Neural progenitor cell (in vitro differentiated cells): Measurements from ENCODE around the gene GPR137B.

Source experiments
- CTCF ChIP-seq: fragments of 200-600 bp; sonication (generic); IDR thresholded peaks from 2 replicates; pipeline ENCODE4 v1.5.1; 2017; ENCODE audit warnings: antibody characterized with exemption, mild to moderate bottlenecking
- EZH2 ChIP-seq: fragments of 200-600 bp; sonication (generic); IDR thresholded peaks from 2 replicates; pipeline ENCODE4 v1.6.1; 2017; ENCODE audit warnings: antibody characterized with exemption, mild to moderate bottlenecking, moderate library complexity
- EZH2phosphoT487 ChIP-seq: fragments of 200-600 bp; sonication (generic); IDR thresholded peaks from 2 replicates; pipeline ENCODE4 v1.6.1; 2017; ENCODE audit warnings: antibody characterized with exemption

- TF ChIP-seq CTCF (no peak), EZH2 (no peak), EZH2phosphoT487 (no peak)
These were observed 50.8 kb downstream of the GPR137B start for GRCh38 chr1:236193184-236193583.
